GM13977 (cell line): Measurements from ENCODE around the gene ATXN10.

Source experiments
- DNase-seq: peaks from one replicate; pipeline ENCODE4 v3.0.0; 2012; ENCODE audit warnings: low spot score
- CTCF ChIP-seq: IDR thresholded peaks from 2 replicates; pipeline ENCODE4 v1.5.1; 2012; ENCODE audit warnings: mild to moderate bottlenecking, control low read depth; ENCODE audit not compliant: insufficient read depth; ENCODE audit errors: extremely low read depth, missing control alignments
- in situ Hi-C: fragments of 300-500 bp; cut with MboI; formaldehyde crosslinking; loops from one replicate; pipeline ENCODE4 v1.12.0; 2022; ENCODE audit warnings: low sequenced_read_pairs, low pct_unique_long_range_greater_than_20kb, mixed read lengths, inconsistent platforms; ENCODE audit not compliant: unreplicated experiment

ATXN10 gene

DNA sequence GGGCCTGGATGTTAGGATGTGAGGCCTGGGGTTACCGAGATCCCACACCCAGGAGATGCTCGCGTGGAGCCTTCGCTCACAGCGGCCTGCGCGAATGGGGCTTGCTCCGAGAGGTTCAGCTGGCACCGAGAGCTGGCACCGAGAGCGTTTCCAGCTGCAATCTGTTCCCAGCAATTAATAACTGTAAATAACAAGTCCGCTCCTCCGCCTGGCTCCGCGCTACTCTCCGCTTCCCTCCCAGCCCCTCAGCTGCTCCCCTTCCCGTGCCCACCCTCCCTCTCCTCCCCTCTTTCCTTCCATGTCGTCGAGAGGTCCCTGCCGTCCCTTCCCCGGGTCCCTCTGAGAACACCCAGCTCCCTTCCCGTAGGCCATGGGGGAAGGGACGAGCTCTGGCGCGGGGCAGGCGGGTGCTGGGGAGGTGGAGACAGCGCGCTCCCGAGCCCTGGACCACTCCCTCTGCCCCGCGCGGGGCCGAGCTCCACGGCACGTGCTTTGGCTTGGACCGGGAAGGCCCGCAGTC lies 194.6 kb downstream of the ATXN10 start:
- no peak for TF ChIP-seq CTCF
- no peak for DNase-seq
- in situ Hi-C loops: no loop called here

DNA sequence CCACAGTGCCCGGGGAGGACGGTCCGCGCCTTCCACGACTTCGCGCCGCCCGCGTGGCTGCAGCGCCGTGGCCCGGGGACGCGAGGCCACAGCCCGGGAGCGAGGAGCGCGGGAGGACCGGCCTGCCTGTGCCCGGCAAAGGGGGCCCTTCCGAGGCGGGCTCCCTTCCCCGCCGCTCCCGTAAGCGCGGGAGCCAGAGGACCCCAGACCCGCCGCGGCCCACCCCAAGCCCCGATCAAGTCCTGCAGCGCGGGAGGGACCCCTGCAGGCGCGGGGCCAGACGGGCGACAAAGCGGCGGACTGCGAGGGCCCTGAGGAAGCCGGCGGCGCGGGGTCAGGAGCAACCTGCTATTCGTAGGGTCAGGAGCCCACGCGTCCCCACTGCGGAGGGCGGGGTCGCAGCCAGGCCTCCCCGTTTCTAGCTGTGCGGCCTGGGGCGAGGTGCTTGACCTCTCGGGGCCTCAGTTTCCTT lies 195.0 kb downstream of the ATXN10 start:
- DNase-seq: no peak
- no peak for TF ChIP-seq CTCF
- in situ Hi-C loops: no loop called here

- in situ Hi-C loops: no loop called here
- TF ChIP-seq CTCF: peak; percentile 31
- no peak for DNase-seq
These were observed 195.7 kb downstream of the ATXN10 start for GRCh38 chr22:45867118-45867905.

- no peak for DNase-seq
- in situ Hi-C loops: no loop called here
- TF ChIP-seq CTCF: no peak
These were observed 196.4 kb downstream of the ATXN10 start for GRCh38 chr22:45867906-45868555.

GRCh38 chr22:45868571-45869339 lies 197.1 kb downstream of the ATXN10 start:
- no peak for TF ChIP-seq CTCF
- in situ Hi-C loops: no loop called here
- DNase-seq: no peak

DNA sequence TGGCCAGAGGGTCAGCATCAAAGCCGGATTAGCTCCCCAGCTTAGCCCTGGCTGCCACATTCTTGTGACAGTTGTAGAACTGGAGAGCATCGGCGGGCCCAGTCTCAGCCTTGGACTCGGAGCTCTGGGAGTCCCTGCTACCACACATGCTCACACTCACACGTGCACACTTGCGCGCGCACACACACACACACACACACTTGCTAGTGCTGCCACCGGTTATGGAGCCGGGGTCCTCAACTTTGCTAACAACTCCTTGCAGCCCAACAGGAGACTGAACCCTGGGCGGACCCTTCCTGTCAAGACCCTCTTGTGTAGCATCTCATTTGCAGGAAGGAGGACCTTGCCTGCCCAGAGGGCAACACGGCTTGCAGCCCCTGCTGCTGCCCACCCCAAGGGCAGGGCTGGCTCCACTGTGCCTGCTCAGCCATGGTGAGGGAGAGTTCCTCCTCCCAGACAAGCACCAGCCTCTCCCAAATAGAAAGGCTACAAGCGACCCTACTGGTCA lies 197.8 kb downstream of the ATXN10 start:
- DNase-seq: no peak
- no peak for TF ChIP-seq CTCF
- in situ Hi-C loops: no loop called here
